Stimulated activated CD8-positive, alpha-beta memory T cell treated with anti-CD3 and anti-CD28 coated beads, Interleukin-7, amount 100 ng/mL, for 48 hours (primary cell): ENCODE measurements around the gene OPN1LW.
A peak's percentile ranks its signal among the peaks of the same experiment; 100 is the strongest.
"Not testable (repeated sequence)": the region's sequence is repeated elsewhere in the genome, so short reads cannot be mapped to it uniquely, and the experiment has no call there.

Experiments
- DNase-seq, 2 donors: peaks; one replicate each; pipeline ENCODE4 v3.0.0-alpha.2; 2020; ENCODE audit warnings: low read depth in 1 of 2; ENCODE audit errors: extremely low read depth in 1 of 2

Gene OPN1LW

GRCh38 chrX:154132366-154132765, 11.7 kb upstream of the OPN1LW start:
- no peak for DNase-seq

GRCh38 chrX:154135458-154136229, 8.4 kb upstream of the OPN1LW start:
- peak in 1 of 2 donors; percentile 5 for DNase-seq

GRCh38 chrX:154136627-154137161, 7.3 kb upstream of the OPN1LW start:
- peak; percentile 32 to 41 for DNase-seq

- no peak for DNase-seq
Observed at GRCh38 chrX:154138857-154139256, 5.2 kb upstream of the OPN1LW start.

- DNase-seq, result no peak
Observed at GRCh38 chrX:154140206-154140605, 3.8 kb upstream of the OPN1LW start.

- no peak for DNase-seq
Observed at GRCh38 chrX:154140742-154141141, 3.3 kb upstream of the OPN1LW start.

GRCh38 chrX:154142386-154142785, 1.7 kb upstream of the OPN1LW start:
- DNase-seq, result no peak

- no peak for DNase-seq
Observed at GRCh38 chrX:154142950-154143745, 895 bp upstream of the OPN1LW start.

GRCh38 chrX:154151030-154151429, 7.0 kb downstream of the OPN1LW start:
- not testable (repeated sequence) for DNase-seq

- not testable (repeated sequence) for DNase-seq
Observed at GRCh38 chrX:154156221-154156620, 12.2 kb downstream of the OPN1LW start.

- not testable (repeated sequence) for DNase-seq
Observed at GRCh38 chrX:154157207-154157606, 13.2 kb downstream of the OPN1LW start.

GRCh38 chrX:154159345-154159744, 15.3 kb downstream of the OPN1LW start:
- not testable (repeated sequence) for DNase-seq

- not testable (repeated sequence) for DNase-seq
Observed at GRCh38 chrX:154164902-154165301, 20.9 kb downstream of the OPN1LW start.

- DNase-seq, result not testable (repeated sequence)
Observed at GRCh38 chrX:154168384-154168783, 24.3 kb downstream of the OPN1LW start.

- DNase-seq, result not testable (repeated sequence)
Observed at GRCh38 chrX:154172535-154172943, 28.5 kb downstream of the OPN1LW start.

GRCh38 chrX:154174356-154174755, 30.3 kb downstream of the OPN1LW start:
- DNase-seq, result not testable (repeated sequence)

- DNase-seq, result not testable (repeated sequence)
Observed at GRCh38 chrX:154182296-154182695, 38.3 kb downstream of the OPN1LW start, which contains the start of gene OPN1MW. Gene OPN1MW (plus strand): TSS chrX:154182596. CDS start chrX:154182678, 82 bp downstream.

GRCh38 chrX:154183794-154184193, 39.8 kb downstream of the OPN1LW start:
- DNase-seq, result not testable (repeated sequence)

- DNase-seq, result not testable (repeated sequence)
Observed at GRCh38 chrX:154192846-154193245, 48.8 kb downstream of the OPN1LW start.

- not testable (repeated sequence) for DNase-seq
Observed at GRCh38 chrX:154194316-154194715, 50.3 kb downstream of the OPN1LW start.

GRCh38 chrX:154196466-154196865, 52.4 kb downstream of the OPN1LW start:
- not testable (repeated sequence) for DNase-seq
